LHCN-M2 (cell line): Measurements from ENCODE around the gene DCST1. TPM values are rescaled to one million over a fixed set of nuclear protein-coding genes. Genes with fewer than 3 reads are reported as not detected.

Source experiments
- DNase-seq: peaks from one replicate; pipeline ENCODE4 v3.0.0-alpha.2; 2012; ENCODE audit warnings: low read depth
- total RNA-seq: library from RNA; depleted of rRNA; stranded (reverse); fragments of >200 nt; gene quantifications from 2 replicates; pipeline ENCODE4 v1.2.3, GENCODE V29; 2014

The DCST1 gene
- total RNA-seq, 1 experiment from 2014 or later = not detected

GRCh38 chr1:155012776-155013602 lies 20.6 kb upstream of the DCST1 start:
- no peak for DNase-seq

- no peak for DNase-seq
Measured at GRCh38 chr1:155013632-155014031, 20.0 kb upstream of the DCST1 start.

GRCh38 chr1:155014709-155015508 lies 18.7 kb upstream of the DCST1 start:
- DNase-seq = no peak

DNA sequence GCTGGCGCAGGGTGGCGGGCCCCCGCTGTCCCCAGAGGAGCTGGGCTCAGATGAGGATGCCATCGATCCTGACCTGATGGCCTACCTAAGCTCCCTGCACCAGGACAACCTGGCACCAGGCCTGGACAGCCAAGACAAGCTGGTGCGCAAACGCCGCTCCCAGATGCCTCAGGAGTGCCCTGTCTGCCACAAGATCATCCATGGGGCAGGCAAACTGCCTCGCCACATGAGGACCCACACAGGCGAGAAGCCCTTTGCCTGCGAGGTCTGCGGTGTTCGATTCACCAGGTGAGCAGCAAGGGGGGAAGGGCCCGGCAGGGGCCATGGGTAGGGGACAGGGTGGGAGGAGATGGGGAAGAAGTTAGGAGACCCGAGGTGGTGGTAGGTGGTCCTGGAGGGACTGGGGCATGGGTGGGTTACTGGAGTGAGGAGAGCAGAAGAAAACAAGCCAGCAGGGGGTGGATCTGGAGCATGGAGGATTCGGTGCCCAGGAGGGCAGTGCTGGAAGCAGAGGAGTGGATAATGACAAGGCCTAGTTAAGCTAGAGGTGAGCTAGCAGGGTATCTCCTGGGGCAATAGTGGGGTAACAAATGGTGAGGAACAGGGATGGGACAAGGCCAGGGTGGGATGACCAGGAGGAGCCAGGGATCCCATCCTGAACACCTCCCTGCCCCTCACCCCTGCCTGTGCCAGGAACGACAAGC lies 17.9 kb upstream of the DCST1 start:
- no peak for DNase-seq

GRCh38 chr1:155016231-155016831 lies 17.3 kb upstream of the DCST1 start:
- DNase-seq = no peak

- peak; percentile 90 for DNase-seq
Measured at GRCh38 chr1:155017041-155017945, 16.3 kb upstream of the DCST1 start.

- no peak for DNase-seq
Measured at GRCh38 chr1:155017946-155018316, 15.7 kb upstream of the DCST1 start.

GRCh38 chr1:155018617-155019348 lies 14.8 kb upstream of the DCST1 start:
- peak; percentile 68 for DNase-seq

GRCh38 chr1:155019377-155020245 lies 14.0 kb upstream of the DCST1 start:
- no peak for DNase-seq

DNA sequence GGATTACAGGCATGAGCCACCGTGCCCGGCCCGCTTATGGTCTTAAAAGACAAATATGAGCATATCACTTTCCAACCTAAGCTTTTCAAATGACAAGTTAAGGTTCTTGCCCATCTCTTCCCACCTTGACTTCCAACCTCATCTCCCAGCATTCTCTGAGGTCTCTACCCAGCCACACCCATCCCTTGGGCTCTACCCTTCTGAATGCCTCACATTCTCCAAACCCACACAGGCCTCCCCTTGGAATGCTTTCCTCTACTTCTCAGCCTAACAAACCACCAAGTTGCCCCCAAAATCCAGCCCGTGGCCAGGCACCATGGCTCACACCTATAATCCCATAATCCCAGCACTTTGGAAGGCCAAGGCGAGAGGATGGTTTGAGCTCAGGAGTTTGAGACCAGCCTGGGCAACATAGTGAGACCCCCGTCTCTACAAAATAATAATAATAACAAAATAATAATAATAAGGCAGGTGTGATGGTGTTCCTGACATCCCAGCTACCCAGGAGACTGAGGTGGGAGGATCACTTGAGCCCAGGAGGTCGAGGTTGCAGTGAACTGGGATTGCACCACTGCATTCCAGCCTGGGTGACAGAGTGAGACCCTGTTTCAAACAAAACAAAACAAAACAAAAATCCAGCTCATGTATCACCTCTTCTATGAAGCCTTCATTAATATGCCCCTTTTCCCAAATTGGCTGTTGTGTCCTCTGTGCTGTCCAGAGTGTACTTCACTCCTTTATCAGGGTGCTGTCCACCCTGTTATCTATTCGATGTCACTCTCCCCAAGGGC lies 11.3 kb upstream of the DCST1 start:
- DNase-seq = no peak

GRCh38 chr1:155022927-155023236 lies 10.7 kb upstream of the DCST1 start:
- no peak for DNase-seq

DNA sequence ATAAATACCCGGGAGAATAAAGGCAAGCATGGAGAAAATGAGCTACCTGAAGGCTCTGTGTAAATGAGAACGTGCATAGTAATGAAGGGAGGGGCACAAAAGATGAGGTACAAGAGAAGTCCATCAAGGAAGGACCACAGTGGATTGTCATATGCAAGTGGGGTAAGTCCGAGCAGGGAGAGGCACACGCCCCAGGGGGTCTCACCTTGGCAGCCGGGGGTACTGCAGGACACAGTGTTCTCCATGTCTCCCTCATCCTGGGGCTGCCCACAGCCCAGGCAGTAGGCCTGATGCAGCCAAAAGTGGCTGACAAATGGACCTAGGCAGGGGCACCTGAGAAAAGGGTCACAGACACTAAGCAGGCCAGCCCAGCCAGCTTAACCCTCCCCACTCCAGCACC lies 10.0 kb upstream of the DCST1 start:
- DNase-seq = no peak

GRCh38 chr1:155024315-155024714 lies 9.3 kb upstream of the DCST1 start:
- DNase-seq = no peak

DNA sequence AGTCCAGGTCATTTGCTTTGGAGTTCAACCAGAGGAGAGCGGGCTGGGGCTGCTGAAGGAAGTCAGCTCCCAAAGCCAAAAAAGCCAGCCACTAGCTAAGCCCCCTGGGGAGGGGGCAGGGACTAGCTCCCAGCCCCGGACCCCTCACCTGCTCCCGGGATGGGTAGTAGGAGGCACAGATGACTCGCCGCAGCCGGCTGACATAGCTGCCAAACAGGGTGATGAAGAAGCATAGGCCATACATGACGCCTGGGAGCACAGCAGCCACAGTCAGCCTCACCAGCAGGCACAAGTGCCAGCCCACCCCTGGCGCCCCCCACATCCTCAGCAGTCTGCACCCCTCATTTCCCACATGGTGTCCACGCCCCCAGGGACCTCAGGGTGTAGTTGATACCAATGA lies 7.5 kb upstream of the DCST1 start:
- no peak for DNase-seq

GRCh38 chr1:155026588-155026987 lies 7.0 kb upstream of the DCST1 start:
- peak; percentile 12 for DNase-seq

GRCh38 chr1:155029513-155030242 lies 3.9 kb upstream of the DCST1 start:
- DNase-seq = no peak

DNA sequence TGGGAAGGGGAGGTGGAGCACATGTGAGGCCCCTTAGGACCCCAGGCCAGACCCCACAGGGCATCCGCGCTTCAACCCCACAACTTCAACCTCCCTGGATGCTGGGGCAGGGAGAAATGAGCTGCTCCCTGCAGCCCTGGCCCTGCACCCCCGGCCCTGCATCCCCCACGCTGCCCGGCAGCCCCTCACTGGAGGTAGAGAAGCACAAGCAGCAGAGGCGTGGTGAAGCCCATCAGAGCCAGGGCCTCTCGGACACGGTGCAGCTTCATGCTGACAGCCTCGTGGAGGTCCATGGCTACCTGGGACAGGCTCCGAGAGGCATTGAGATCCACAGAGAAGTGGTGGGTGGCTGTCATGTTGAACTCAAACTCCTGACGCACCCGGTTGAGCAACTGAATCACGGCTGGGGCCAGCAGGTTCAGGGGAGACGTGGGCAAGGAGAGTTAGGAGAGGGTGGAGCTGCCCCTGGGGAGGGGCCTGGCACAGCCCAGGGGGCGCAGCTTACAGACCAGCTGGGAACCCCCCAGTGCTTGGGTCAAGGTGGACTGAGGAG lies 3.3 kb upstream of the DCST1 start:
- DNase-seq = no peak
